ENCODE measurements around the gene RPL21.

Gene RPL21

GRCh38 chr13:27258637-27259386 is 7.5 kb downstream of the RPL21 start:
- DNase-seq (ENCODE audit: low read depth in 2 of 2) = no peak

- DNase-seq (ENCODE audit: low read depth in 2 of 2) = no peak
These were observed 8.5 kb downstream of the RPL21 start for GRCh38 chr13:27259831-27260230.

- no peak for DNase-seq (ENCODE audit: low read depth in 2 of 2)
These were observed 10.0 kb downstream of the RPL21 start for GRCh38 chr13:27261396-27261795.

GRCh38 chr13:27263438-27263837 is 12.1 kb downstream of the RPL21 start:
- no peak for DNase-seq (ENCODE audit: low read depth in 2 of 2)

DNA sequence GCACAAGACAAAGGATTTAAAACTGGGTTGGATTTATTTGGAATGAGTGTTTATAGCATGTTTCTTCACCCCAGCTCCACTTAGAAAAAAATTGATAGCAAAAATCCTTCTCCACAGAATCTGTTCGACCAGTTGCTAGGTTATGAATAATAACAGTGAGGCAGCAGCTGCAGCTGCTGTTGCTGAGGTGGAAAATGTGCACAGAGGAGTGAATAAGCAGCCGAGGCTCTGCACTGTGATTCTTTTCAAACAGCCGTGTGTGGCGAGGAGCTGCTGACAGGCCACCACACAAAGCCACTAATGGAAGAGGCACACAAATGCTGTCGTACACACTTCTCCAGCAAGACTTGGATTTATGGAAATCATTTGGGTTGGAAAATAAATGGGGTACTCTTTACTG is 12.8 kb downstream of the RPL21 start:
- DNase-seq (ENCODE audit: low read depth in 2 of 2) = peak in 1 of 2 experiments; percentile 13

DNA sequence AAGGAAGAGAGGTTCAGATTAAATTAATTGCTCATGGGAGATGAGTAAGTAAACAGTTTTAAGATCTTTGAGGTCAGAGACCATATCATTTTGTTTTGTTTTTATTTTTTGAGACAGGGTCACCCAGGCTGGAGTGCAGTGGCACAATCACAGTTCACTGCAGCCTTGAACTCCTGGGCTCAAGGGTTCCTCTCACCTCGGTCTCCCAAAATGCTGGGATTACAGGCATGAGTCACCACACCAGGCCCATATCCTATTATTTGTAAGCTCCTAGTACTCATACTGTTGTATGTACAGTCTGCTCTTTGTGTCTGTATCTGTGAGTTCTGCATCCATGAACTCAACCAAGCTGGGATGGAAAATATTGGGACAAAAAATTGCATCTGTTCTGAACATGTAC is 13.3 kb downstream of the RPL21 start:
- no peak for DNase-seq (ENCODE audit: low read depth in 2 of 2)

DNA sequence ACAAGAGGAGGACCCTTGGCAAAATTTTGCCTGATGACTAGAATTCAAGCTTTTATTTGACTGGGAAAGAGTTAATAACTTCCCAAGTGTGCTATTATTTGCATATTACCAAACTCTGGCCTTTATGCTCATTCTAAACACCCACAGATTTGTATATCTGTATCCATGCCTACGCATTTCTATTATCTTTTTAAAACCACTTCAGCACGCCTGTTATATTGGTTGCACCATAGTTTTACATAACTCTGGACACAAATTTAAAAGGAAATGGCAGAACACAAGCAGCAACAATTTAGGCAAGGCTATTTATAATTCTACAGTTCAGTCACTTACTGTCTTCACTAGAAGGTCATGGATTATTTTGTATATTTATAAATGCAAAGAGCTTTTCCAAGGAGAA is 15.6 kb downstream of the RPL21 start:
- DNase-seq (ENCODE audit: low read depth in 2 of 2) = no peak

GRCh38 chr13:27267596-27267995 is 16.2 kb downstream of the RPL21 start:
- no peak for DNase-seq (ENCODE audit: low read depth in 2 of 2)

- DNase-seq (ENCODE audit: low read depth in 2 of 2) = no peak
These were observed 17.8 kb downstream of the RPL21 start for GRCh38 chr13:27269114-27269665.

DNA sequence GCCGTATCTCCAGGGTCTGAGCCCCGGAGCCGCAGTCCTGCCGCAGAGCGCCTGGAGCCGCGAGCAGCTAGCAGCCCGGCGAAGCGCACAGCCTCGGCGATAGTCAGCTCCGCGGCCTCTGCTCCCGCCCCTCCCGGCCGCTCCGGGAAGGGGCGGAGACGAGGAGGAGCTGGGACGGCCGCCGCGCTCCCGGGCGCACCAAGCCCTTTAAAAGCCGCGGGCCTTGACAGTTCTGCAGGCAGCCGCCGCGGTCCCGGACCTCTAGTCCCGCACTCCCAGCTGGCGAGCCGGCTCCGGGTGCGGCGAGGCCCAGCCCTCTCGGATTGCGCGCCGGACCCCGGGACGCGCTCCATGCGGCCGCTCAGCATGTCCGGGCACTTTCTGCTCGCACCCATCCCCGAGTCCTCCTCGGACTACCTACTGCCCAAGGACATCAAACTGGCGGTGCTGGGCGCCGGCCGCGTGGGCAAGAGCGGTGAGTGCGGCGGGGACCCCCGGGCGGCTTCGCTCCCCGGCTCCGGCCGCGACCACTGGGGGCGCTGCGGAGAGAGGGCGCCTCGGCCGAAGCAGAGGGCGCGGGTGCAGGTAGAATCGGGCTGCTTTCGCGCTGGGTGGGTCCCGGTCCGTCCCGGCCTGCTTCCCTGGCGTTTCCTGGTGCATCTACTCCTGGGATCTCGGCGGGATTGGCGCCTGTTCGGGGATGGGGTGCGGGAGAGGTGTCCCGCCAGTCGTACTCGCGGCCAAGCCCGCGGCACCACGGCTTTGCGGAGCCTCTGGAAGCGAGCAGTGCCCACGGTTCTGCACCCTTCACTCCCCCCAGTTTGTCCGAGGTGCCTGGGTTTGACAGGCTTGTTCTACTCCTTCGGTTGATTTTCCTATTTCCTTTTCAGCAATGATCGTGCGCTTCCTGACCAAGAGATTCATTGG is 19.5 kb downstream of the RPL21 start, which contains the start of gene RASL11A:
RASL11A (plus strand) TSS at position 237 of the 927 bp plus-strand sequence; CDS start at position 352, 115 bp downstream.
- peak; percentile 58 to 61 for DNase-seq (ENCODE audit: low read depth in 2 of 2)

GRCh38 chr13:27271570-27272096 is 20.3 kb downstream of the RPL21 start:
- DNase-seq (ENCODE audit: low read depth in 2 of 2) = no peak

GRCh38 chr13:27273658-27274425 is 22.5 kb downstream of the RPL21 start:
- DNase-seq (ENCODE audit: low read depth in 2 of 2) = no peak

GRCh38 chr13:27274631-27275030 is 23.3 kb downstream of the RPL21 start:
- DNase-seq (ENCODE audit: low read depth in 2 of 2) = no peak

DNA sequence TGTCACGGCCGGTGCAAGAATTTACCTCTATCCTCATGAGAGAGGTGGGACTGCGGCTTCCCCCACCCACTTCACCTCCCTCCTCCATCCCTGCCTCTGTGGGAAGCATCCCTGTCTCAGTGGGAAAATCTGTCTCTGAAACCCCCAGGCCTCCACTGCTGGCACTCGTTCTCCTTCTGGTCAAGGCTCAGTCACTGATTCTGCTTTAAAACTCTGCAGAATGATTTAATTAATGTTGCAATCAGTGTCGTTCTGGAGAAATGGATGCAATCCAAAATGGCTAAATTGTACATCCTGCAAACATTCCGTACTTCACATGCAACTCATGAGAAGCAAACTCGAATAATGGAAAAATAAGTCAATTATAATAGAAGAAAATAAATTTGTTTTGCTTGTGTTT is 24.8 kb downstream of the RPL21 start:
- DNase-seq (ENCODE audit: low read depth in 2 of 2) = peak in 1 of 2 experiments; percentile 20

DNA sequence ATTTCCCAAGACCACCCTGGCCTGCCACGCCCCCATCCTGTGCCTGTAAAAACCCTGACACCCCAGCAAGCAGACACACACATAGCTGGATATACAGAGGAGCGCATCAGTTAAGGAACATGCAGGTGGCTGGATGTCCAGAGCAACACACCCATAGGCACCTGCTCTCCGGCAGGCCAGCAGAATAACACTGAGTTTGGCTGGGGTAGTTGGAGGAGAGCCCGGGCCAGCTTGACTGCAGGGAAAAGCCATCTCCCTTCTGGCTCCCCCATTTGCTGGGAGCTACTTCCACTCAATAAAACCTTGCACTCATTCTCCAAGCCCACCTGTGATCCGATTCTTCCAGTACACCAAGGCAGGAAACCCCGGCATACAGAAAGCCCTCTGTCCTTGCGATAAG is 28.1 kb downstream of the RPL21 start:
- DNase-seq (ENCODE audit: low read depth in 2 of 2) = no peak

DNA sequence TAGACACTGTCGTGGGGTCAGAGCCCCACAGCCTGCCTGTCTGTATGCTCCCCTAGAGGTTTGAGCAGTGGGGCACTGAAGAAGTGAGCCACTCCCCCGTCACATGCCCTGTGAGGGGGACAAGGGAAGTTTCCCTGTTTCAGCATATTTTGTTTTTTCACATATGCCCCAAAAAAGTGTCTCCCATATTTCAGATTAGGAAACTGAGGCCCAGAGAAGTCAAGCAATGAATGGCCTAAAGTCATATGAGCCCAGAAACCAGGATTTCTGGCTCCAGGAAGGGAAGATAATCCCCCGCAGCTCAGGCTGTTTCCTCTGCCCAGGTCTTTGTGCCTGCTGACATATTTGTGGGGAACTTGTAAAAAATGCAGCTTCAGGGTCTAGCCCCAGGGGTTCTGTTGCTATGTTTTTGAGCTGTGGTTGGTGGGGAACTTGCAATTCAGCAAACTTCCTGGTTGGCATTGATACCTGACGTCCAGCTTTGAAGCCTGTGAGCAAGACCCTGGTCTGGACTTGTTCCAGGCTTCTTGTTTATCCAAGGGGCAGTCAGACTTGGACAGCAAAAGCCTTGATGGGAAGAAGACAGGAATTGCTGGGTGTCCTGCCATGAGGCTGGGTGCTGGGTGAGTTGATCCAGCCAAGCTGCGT is 28.8 kb downstream of the RPL21 start:
- DNase-seq (ENCODE audit: low read depth in 2 of 2) = no peak

- no peak for DNase-seq (ENCODE audit: low read depth in 2 of 2)
These were observed 29.5 kb downstream of the RPL21 start for GRCh38 chr13:27280841-27281240.

- DNase-seq (ENCODE audit: low read depth in 2 of 2) = no peak
These were observed 30.1 kb downstream of the RPL21 start for GRCh38 chr13:27281420-27281819.

DNA sequence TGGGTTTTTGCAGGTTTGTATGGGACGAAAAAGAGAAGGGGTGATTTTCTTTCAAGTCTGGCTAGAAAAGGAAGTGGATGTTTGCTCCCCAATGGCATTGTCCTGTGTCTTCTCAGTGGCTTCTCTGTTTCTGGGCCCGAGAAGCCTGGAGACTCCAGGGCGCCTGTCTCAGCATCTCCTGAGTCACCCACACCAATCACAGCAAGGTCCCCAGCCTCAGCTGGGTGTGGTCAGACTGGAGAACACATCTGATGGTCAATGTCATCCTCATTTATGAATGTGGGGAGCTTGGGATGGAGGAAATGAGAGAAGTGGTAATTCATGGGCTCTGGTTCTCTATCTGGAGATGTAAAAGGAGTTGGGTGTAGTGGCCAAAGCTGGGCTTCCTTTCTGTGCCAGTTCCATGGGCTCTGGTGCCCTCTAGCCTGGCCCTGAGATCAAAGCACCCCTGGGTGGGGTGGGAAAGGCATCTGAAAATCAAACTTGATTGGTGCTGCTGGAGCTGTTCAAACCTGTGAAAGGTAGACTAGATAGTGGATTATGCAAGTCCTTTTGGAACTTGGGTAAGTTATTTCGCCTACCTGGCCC is 32.6 kb downstream of the RPL21 start:
- no peak for DNase-seq (ENCODE audit: low read depth in 2 of 2)

- DNase-seq (ENCODE audit: low read depth in 2 of 2) = no peak
These were observed 37.0 kb downstream of the RPL21 start for GRCh38 chr13:27288392-27288791.

Data from fibroblast of skin of left quadriceps (primary cell).